Stimulated activated naive B cell treated with anti-CD40 and anti-IgM and Interleukin-4, amounts not matched to agents 10 μg/mL and 1 μg/mL and 100 μg/mL, for 72 hours (primary cell): ENCODE data around the gene ATP1A3.
"Not testable (repeated sequence)": the region's sequence is repeated elsewhere in the genome, so short reads cannot be mapped to it uniquely, and the experiment has no call there.

Source experiments
- ATAC-seq, 2 donors: fragments of 150-1000 bp; cut with Tn5 transposase; replicated peaks; 2 replicates each; pipeline ENCODE4 v1.10.0; 2021; ENCODE audit warnings: moderate library complexity in 1 of 2
- DNase-seq: peaks from one replicate; pipeline ENCODE4 v3.0.0; 2021
- H3K27ac Mint-ChIP-seq: one replicate; pipeline ENCODE4 v1.8.0; 2022; ENCODE audit warnings: mild to moderate bottlenecking, mixed read lengths
- H3K27me3 Mint-ChIP-seq, 2 donors: one replicate each; pipeline ENCODE4 v1.8.0; 2022; ENCODE audit warnings: mixed read lengths in 2 of 2
- H3K36me3 Mint-ChIP-seq, 2 donors: one replicate each; pipeline ENCODE4 v1.8.0; 2022; ENCODE audit warnings: mixed read lengths in 2 of 2, mild to moderate bottlenecking in 1 of 2
- H3K4me1 Mint-ChIP-seq, 2 donors: one replicate each; pipeline ENCODE4 v1.8.0; 2022; ENCODE audit warnings: mixed read lengths in 2 of 2, mild to moderate bottlenecking in 1 of 2
- H3K4me3 Mint-ChIP-seq, 2 donors: one replicate each; pipeline ENCODE4 v1.8.0; 2022; ENCODE audit warnings: mild to moderate bottlenecking in 2 of 2, mixed read lengths in 2 of 2, moderate library complexity in 1 of 2
- H3K9me3 Mint-ChIP-seq, 2 donors: one replicate each; pipeline ENCODE4 v1.8.0; 2022; ENCODE audit warnings: mixed read lengths in 2 of 2, mild to moderate bottlenecking in 1 of 2

Gene ATP1A3

GRCh38 chr19:41993612-41994483 is at the start of gene ATP1A3:
ATP1A3 (minus strand) TSS chr19:41994230; CDS start chr19:41994076, 154 bp downstream.
- peak; percentile 43 for DNase-seq
- no peaks in the 10 kb centered on the region for H3K36me3 Mint-ChIP-seq
- H3K27ac Mint-ChIP-seq: peak within 1 kb of the TSS; percentile 72
- no peaks in the 10 kb centered on the region for H3K9me3 Mint-ChIP-seq
- peak within 1 kb of the TSS; percentile 73 to 80 for H3K4me3 Mint-ChIP-seq
- H3K27me3 Mint-ChIP-seq: peaks cover 49 to 51% of the 10 kb centered on the region in 2 donors
- H3K4me1 Mint-ChIP-seq: peaks cover 34 to 36% of the 10 kb centered on the region in 2 donors
- ATAC-seq: peak; percentile 67 to 73

GRCh38 chr19:42042455-42043170 is 48.6 kb upstream of the ATP1A3 start:
- DNase-seq (no peak), ATAC-seq (no peak)
- no peaks in the 10 kb centered on the region for H3K36me3 Mint-ChIP-seq
- no peaks in the 10 kb centered on the region for H3K9me3 Mint-ChIP-seq
- H3K27ac Mint-ChIP-seq: no peak overlapping the region
- H3K4me1 Mint-ChIP-seq: no peaks in the 10 kb centered on the region
- H3K4me3 Mint-ChIP-seq: no peak overlapping the region
- H3K27me3 Mint-ChIP-seq: no peaks in the 10 kb centered on the region

- DNase-seq, H3K27me3 Mint-ChIP-seq, ATAC-seq, H3K36me3 Mint-ChIP-seq, H3K9me3 Mint-ChIP-seq, H3K4me3 Mint-ChIP-seq, H3K4me1 Mint-ChIP-seq, H3K27ac Mint-ChIP-seq: not testable (repeated sequence)
These were observed 46.5 kb upstream of the ATP1A3 start for GRCh38 chr19:42040491-42040890.

GRCh38 chr19:42040031-42040430 is 46.0 kb upstream of the ATP1A3 start:
- Mint-ChIP-seq H3K27ac (peak overlapping the region; percentile 10), H3K27me3 (no peaks in the 10 kb centered on the region)

GRCh38 chr19:42038666-42039065 is 44.6 kb upstream of the ATP1A3 start:
- Mint-ChIP-seq H3K9me3 (no peaks in the 10 kb centered on the region), H3K4me1 (peaks cover 7 to 9% of the 10 kb centered on the region in 2 donors), H3K4me3 (no peak overlapping the region), H3K27ac (no peak overlapping the region), H3K36me3 (no peaks in the 10 kb centered on the region), H3K27me3 (no peaks in the 10 kb centered on the region)
- DNase-seq (no peak), ATAC-seq (no peak)

More at GRCh38 chr19:42040031-42040430, 46.0 kb upstream of the ATP1A3 start:
- H3K4me1 Mint-ChIP-seq: peaks cover under 1% of the 10 kb centered on the region in 2 donors
- ATAC-seq: peak in 1 of 2 donors; percentile 34
- no peak for DNase-seq
- no peaks in the 10 kb centered on the region for H3K36me3 Mint-ChIP-seq
- H3K9me3 Mint-ChIP-seq: no peaks in the 10 kb centered on the region
- H3K4me3 Mint-ChIP-seq: no peak overlapping the region

GRCh38 chr19:42037649-42038048 is 43.6 kb upstream of the ATP1A3 start:
- no peak overlapping the region for H3K27ac Mint-ChIP-seq
- H3K9me3 Mint-ChIP-seq: no peaks in the 10 kb centered on the region
- no peaks in the 10 kb centered on the region for H3K36me3 Mint-ChIP-seq
- H3K4me3 Mint-ChIP-seq: no peak overlapping the region
- H3K27me3 Mint-ChIP-seq: no peaks in the 10 kb centered on the region
- no peak for DNase-seq
- H3K4me1 Mint-ChIP-seq: peaks cover 7 to 9% of the 10 kb centered on the region in 2 donors
- ATAC-seq: no peak

GRCh38 chr19:42034640-42035391 is 40.8 kb upstream of the ATP1A3 start:
- H3K9me3 Mint-ChIP-seq: not testable (repeated sequence)

GRCh38 chr19:42033413-42033812 is 39.4 kb upstream of the ATP1A3 start:
- Mint-ChIP-seq H3K4me3 (no peak overlapping the region), H3K36me3 (no peaks in the 10 kb centered on the region), H3K27me3 (peaks cover 0 to 4% of the 10 kb centered on the region in 2 donors), H3K27ac (no peak overlapping the region), H3K9me3 (no peaks in the 10 kb centered on the region), H3K4me1 (peaks cover 7 to 9% of the 10 kb centered on the region in 2 donors)
- no peak for DNase-seq
- ATAC-seq: no peak

More at GRCh38 chr19:42034640-42035391, 40.8 kb upstream of the ATP1A3 start:
- not testable (repeated sequence) for H3K27ac Mint-ChIP-seq, H3K4me1 Mint-ChIP-seq, H3K4me3 Mint-ChIP-seq, H3K36me3 Mint-ChIP-seq, H3K27me3 Mint-ChIP-seq
- peak; percentile 37 for DNase-seq
- ATAC-seq: peak; percentile 95 to 98

GRCh38 chr19:42032431-42032830 is 38.4 kb upstream of the ATP1A3 start:
- Mint-ChIP-seq H3K4me1 (peaks cover 7 to 9% of the 10 kb centered on the region in 2 donors), H3K27me3 (peaks cover 0 to 7% of the 10 kb centered on the region in 2 donors), H3K4me3 (no peak overlapping the region), H3K36me3 (no peaks in the 10 kb centered on the region), H3K9me3 (no peaks in the 10 kb centered on the region), H3K27ac (no peak overlapping the region)
- DNase-seq (no peak), ATAC-seq (no peak)

GRCh38 chr19:42030645-42031440 is 36.8 kb upstream of the ATP1A3 start:
- Mint-ChIP-seq H3K27me3 (peaks cover 4 to 7% of the 10 kb centered on the region in 2 donors), H3K4me1 (peaks cover 7 to 9% of the 10 kb centered on the region in 2 donors), H3K36me3 (no peaks in the 10 kb centered on the region), H3K27ac (no peak overlapping the region), H3K9me3 (no peaks in the 10 kb centered on the region), H3K4me3 (no peak overlapping the region)
- no peak for ATAC-seq
- DNase-seq: no peak

- Mint-ChIP-seq H3K4me1 (no peaks in the 10 kb centered on the region), H3K27ac (no peak overlapping the region), H3K36me3 (no peaks in the 10 kb centered on the region), H3K4me3 (no peak overlapping the region), H3K27me3 (peaks cover 16 to 17% of the 10 kb centered on the region in 2 donors), H3K9me3 (no peaks in the 10 kb centered on the region)
- no peak for DNase-seq
- no peak for ATAC-seq
These were observed 34.5 kb upstream of the ATP1A3 start for GRCh38 chr19:42028304-42029216.

- Mint-ChIP-seq H3K27ac (no peak overlapping the region), H3K27me3 (peaks cover 16 to 17% of the 10 kb centered on the region in 2 donors), H3K9me3 (no peaks in the 10 kb centered on the region), H3K4me1 (no peaks in the 10 kb centered on the region), H3K36me3 (no peaks in the 10 kb centered on the region), H3K4me3 (no peak overlapping the region)
- DNase-seq (no peak), ATAC-seq (no peak)
These were observed 30.6 kb upstream of the ATP1A3 start for GRCh38 chr19:42024622-42025111.

- no peak overlapping the region for H3K27ac Mint-ChIP-seq
- H3K9me3 Mint-ChIP-seq: no peaks in the 10 kb centered on the region
- no peak for ATAC-seq
- no peaks in the 10 kb centered on the region for H3K4me1 Mint-ChIP-seq
- no peak overlapping the region for H3K4me3 Mint-ChIP-seq
- DNase-seq: no peak
- no peaks in the 10 kb centered on the region for H3K36me3 Mint-ChIP-seq
- peaks cover 16 to 17% of the 10 kb centered on the region in 2 donors for H3K27me3 Mint-ChIP-seq
These were observed 29.9 kb upstream of the ATP1A3 start for GRCh38 chr19:42023943-42024260.
